GM11168 (cell line): ENCODE measurements around the gene ABI2.
"Not testable (repeated sequence)": the region's sequence is repeated elsewhere in the genome, so short reads cannot be mapped to it uniquely, and the experiment has no call there.

ENCODE experiments used
- in situ Hi-C: fragments of 300-500 bp; cut with MboI; formaldehyde crosslinking; loops from one replicate; pipeline ENCODE4 v1.12.0; 2022; ENCODE audit warnings: low sequenced_read_pairs; ENCODE audit not compliant: unreplicated experiment

ABI2 gene

GRCh38 chr2:203352604-203353255, 24.5 kb downstream of the ABI2 start:
- in situ Hi-C loops = no loop called here

GRCh38 chr2:203354966-203355365, 26.8 kb downstream of the ABI2 start:
- in situ Hi-C loops = no loop called here

GRCh38 chr2:203359450-203359849, 31.3 kb downstream of the ABI2 start:
- in situ Hi-C loops = no loop called here

GRCh38 chr2:203360833-203361430, 32.7 kb downstream of the ABI2 start:
- in situ Hi-C loops = no loop called here

- in situ Hi-C loops = no loop called here
Observed at GRCh38 chr2:203361495-203361894, 33.3 kb downstream of the ABI2 start.

- in situ Hi-C loops = no loop called here
Observed at GRCh38 chr2:203361922-203362321, 33.7 kb downstream of the ABI2 start.

- in situ Hi-C loops = no loop called here
Observed at GRCh38 chr2:203366639-203367466, 38.7 kb downstream of the ABI2 start.

- in situ Hi-C loops = not testable (repeated sequence)
Observed at GRCh38 chr2:203372706-203373105, 44.5 kb downstream of the ABI2 start.

- in situ Hi-C loops = no loop called here
Observed at GRCh38 chr2:203376173-203376572, 48.0 kb downstream of the ABI2 start.

GRCh38 chr2:203379156-203379555, 51.0 kb downstream of the ABI2 start:
- in situ Hi-C loops = no loop called here

GRCh38 chr2:203383038-203383437, 54.8 kb downstream of the ABI2 start:
- in situ Hi-C loops = no loop called here

- in situ Hi-C loops = not testable (repeated sequence)
Observed at GRCh38 chr2:203388153-203388552, 60.0 kb downstream of the ABI2 start.

GRCh38 chr2:203394519-203395227, 66.5 kb downstream of the ABI2 start:
- in situ Hi-C loops = no loop called here

- in situ Hi-C loops = no loop called here
Observed at GRCh38 chr2:203395858-203396257, 67.7 kb downstream of the ABI2 start.

GRCh38 chr2:203396667-203397066, 68.5 kb downstream of the ABI2 start:
- in situ Hi-C loops = no loop called here

GRCh38 chr2:203399031-203399430, 70.8 kb downstream of the ABI2 start:
- in situ Hi-C loops = no loop called here

- in situ Hi-C loops = no loop called here
Observed at GRCh38 chr2:203400805-203401585, 72.8 kb downstream of the ABI2 start.

GRCh38 chr2:203404996-203405395, 76.8 kb downstream of the ABI2 start:
- in situ Hi-C loops = no loop called here

GRCh38 chr2:203407496-203407895, 79.3 kb downstream of the ABI2 start:
- in situ Hi-C loops = no loop called here
